Measurements from ENCODE around the gene WNT6. TPM values are rescaled to one million over a fixed set of nuclear protein-coding genes. Genes with fewer than 3 reads are reported as not detected.

The WNT6 gene
- total and polyA plus RNA-seq, 2 of the 8 experiments (the other 6 are each of a cell fraction or from before 2014, with no cell fraction given) = not detected

- no peak overlapping the region for H3K56ac ChIP-seq (replicated peaks; ENCODE audit: insufficient read length, low read depth, low read length)
- peaks cover 97 to 99% (median 98%) of the 10 kb centered on the region in 4 experiments for H3K27me3 ChIP-seq (replicated peaks in 1 of 4; ENCODE audit: control insufficient read depth in 3 of 4, extremely low read depth in 1 of 4, insufficient read depth in 3 of 4, low read length in 3 of 4)
- peaks cover 0 to 26% (median 17%) of the 10 kb centered on the region in 4 experiments; a peak in 6 of 7 replicates for H3K4me1 ChIP-seq (replicated peaks in 1 of 4; ENCODE audit: control insufficient read depth in 3 of 4, insufficient read depth in 4 of 4, low read length in 3 of 4)
- DNase-seq (ENCODE audit: low read depth in 1 of 2, low spot score in 2 of 2) = no peak
- no peak overlapping the region for H3K14ac ChIP-seq (ENCODE audit: insufficient read length)
- no peak overlapping the region for H3K4me3 ChIP-seq (ENCODE audit: extremely low read depth in 1 of 4, insufficient read depth in 2 of 4, low read depth in 3 of 4, low read length in 4 of 4)
- no peak overlapping the region for H4K91ac ChIP-seq (replicated peaks; ENCODE audit: insufficient read length, low read length)
- no peaks in the 10 kb centered on the region; the same call in 1 of the 2 replicates for H3K79me1 ChIP-seq (ENCODE audit: low read depth, low read length)
- no peak overlapping the region for H3K18ac ChIP-seq (ENCODE audit: extremely low read depth, low read length)
- H4K8ac ChIP-seq (ENCODE audit: extremely low read depth, insufficient read depth, low read length) = no peak overlapping the region
- no peak overlapping the region for H3K4ac ChIP-seq (replicated peaks; ENCODE audit: insufficient read length, low read depth, low read length)
- no peaks in the 10 kb centered on the region for H3K79me2 ChIP-seq (ENCODE audit: control insufficient read depth in 1 of 2, insufficient read depth in 2 of 2, low read length in 2 of 2)
- POLR2A ChIA-PET (ENCODE audit: partially characterized antibody) = interaction anchor here (1.8 kb wide), 1 partner anchor 18 kb away, joined by 3 read pairs; no protein-coding TSS in a partner anchor
- H2BK20ac ChIP-seq (ENCODE audit: low read length) = no peak overlapping the region
- no peak overlapping the region for H3K23ac ChIP-seq (ENCODE audit: insufficient read length)
- H2AFZ ChIP-seq (ENCODE audit: low read length) = no peak overlapping the region
- no peaks in the 10 kb centered on the region; a peak in 1 of 4 replicates for H3K9me3 ChIP-seq (ENCODE audit: insufficient read depth in 2 of 2, low read depth in 1 of 2, low read length in 1 of 2)
- WGBS, 2 experiments (ENCODE audit: extremely low coverage in 1 of 2, insufficient coverage in 1 of 2, insufficient read length in 1 of 2, insufficient replicate concordance in 2 of 2, low coverage in 1 of 2, low lambda C conversion rate in 2 of 2, missing lambda C conversion rate in 1 of 2) = 17% methylated on average over 6 of the region's 6 CpGs; no CpG with 5 or more reads in 1 of the 2 experiments
- no peak overlapping the region for H3K9ac ChIP-seq (replicated peaks in 1 of 4; ENCODE audit: extremely low read depth in 1 of 4, low read depth in 3 of 4, low read length in 3 of 4)
- no peaks in the 10 kb centered on the region for H3K23me2 ChIP-seq (ENCODE audit: low read depth, low read length)
- FAIRE-seq = no peak
- no peak overlapping the region for H2BK5ac ChIP-seq (ENCODE audit: low read depth, low read length)
- H2BK15ac ChIP-seq (ENCODE audit: low read length) = no peak overlapping the region
- H2AK5ac ChIP-seq (ENCODE audit: low read depth, low read length) = no peak overlapping the region
- no peak overlapping the region; a peak in 1 of 4 replicates for H3K4me2 ChIP-seq (ENCODE audit: insufficient read depth in 1 of 2, low read depth in 2 of 2, low read length in 2 of 2)
- no peak overlapping the region for H3K27ac ChIP-seq (ENCODE audit: low read depth, low read length)
- H2BK12ac ChIP-seq (ENCODE audit: low read depth, low read length) = no peak overlapping the region
- no peak overlapping the region for H2BK120ac ChIP-seq (replicated peaks; ENCODE audit: low read depth, low read length)
- H4K20me1 ChIP-seq (replicated peaks in 1 of 2; ENCODE audit: control insufficient read depth in 1 of 2, insufficient read depth in 2 of 2, low read length in 2 of 2) = peaks cover 5 to 35% of the 10 kb centered on the region in 2 experiments
- no peak overlapping the region for H4K5ac ChIP-seq (ENCODE audit: insufficient read length, low read depth, low read length)
- H3K36me3 ChIP-seq (ENCODE audit: control insufficient read depth in 2 of 4, insufficient read depth in 4 of 4, low read length in 3 of 4) = peaks cover 0 to 4% (median 0%) of the 10 kb centered on the region in 4 experiments; a peak in 1 of 8 replicates
- TF ChIP-seq CREB1 (IDR thresholded peaks at IDR 0.05) (no peak), SUZ12 (IDR thresholded peaks at IDR 0.05; ENCODE audit: low read length) (peak; percentile 19; the same call in 1 of the 2 replicates), NRF1 (IDR thresholded peaks at IDR 0.05; ENCODE audit: low read depth, low read length) (no peak), YY1 (IDR thresholded peaks at IDR 0.05; ENCODE audit: low read depth, low read length) (no peak), USF2 (IDR thresholded peaks at IDR 0.05; ENCODE audit: low read length) (no peak)
- CTCF ChIA-PET (ENCODE audit: partially characterized antibody) = interaction anchor here (1.1 to 21.8 kb wide), 14 partner anchors 9 to 152 kb away, joined by 3 to 783 read pairs (median 10); partner anchors contain the start of gene CRYBA2
Observed at GRCh38 chr2:218878486-218878885, 18.9 kb downstream of the WNT6 start.
